ENCODE results near the gene ENTHD1. TPM values are rescaled to one million over a fixed set of nuclear protein-coding genes. Genes with fewer than 3 reads are reported as not detected.

Gene ENTHD1
- total and polyA plus RNA-seq, 10 of the 15 experiments (the other 5 are each of a cell fraction or from before 2014, with no cell fraction given): 0.09 to 0.52 (median 0.21) TPM; not detected in 1

DNA sequence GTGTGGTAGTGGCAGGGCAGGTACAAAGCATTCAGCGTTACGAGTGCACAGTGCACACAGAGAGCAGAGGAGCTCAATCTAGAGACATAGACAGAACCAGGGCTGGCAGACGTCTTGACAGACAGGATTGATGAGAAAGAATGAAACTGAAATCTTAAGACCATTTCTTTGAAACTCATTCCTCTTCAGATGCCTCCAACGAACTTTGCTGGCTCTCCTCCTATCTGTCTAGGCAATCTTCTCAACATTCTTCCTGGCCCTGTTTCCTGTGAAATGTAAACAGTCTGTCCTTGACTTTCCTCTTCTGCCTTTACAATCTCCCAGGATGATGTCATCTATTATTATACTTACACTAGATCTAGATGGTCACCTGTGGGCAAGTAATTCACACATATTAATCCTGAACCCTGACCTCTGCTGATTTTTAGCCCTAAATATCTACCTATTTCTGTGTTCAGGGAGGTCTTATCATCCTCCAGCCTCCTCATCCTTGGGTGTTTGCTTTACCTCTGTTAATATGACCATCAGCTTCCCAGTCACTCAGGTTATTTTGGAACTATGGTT lies 119.5 kb downstream of the ENTHD1 start:
- POLR2A ChIA-PET: interaction anchor here (1.2 kb wide), 1 partner anchor 270 kb away, joined by 3 read pairs; no protein-coding TSS in a partner anchor
- RAD21 ChIA-PET (ENCODE audit: unreplicated experiment): interaction anchor here (0.6 to 1.5 kb wide), 3 partner anchors 11 to 118 kb away, joined by 3 to 6 read pairs (median 3); no protein-coding TSS in a partner anchor
- Histone ChIP-seq H3K79me2 (ENCODE audit: control insufficient read depth, insufficient read depth, low read length) (no peaks in the 10 kb centered on the region), H3K9me3 (replicated peaks; ENCODE audit: control insufficient read depth, insufficient read depth, low read length) (peaks cover 2% of the 10 kb centered on the region; the same call in 2 of the 3 replicates), H3K27ac (ENCODE audit: control insufficient read depth, insufficient read depth) (peak overlapping the region; percentile 6), H3K4me1 (ENCODE audit: control insufficient read depth, insufficient read depth, low read length) (peaks cover 19% of the 10 kb centered on the region), H3K27me3 (replicated peaks in 1 of 2; ENCODE audit: control insufficient read depth in 2 of 2, insufficient read depth in 2 of 2, low read length in 1 of 2) (no peaks in the 10 kb centered on the region), H3K9ac (ENCODE audit: control insufficient read depth, insufficient read depth, low read length) (no peak overlapping the region), H3K36me3 (ENCODE audit: control insufficient read depth in 2 of 2, insufficient read depth in 2 of 2, low read length in 1 of 2) (no peaks in the 10 kb centered on the region), H3K4me2 (ENCODE audit: control insufficient read depth, insufficient read depth) (peak overlapping the region; percentile 75), H4K20me1 (ENCODE audit: control insufficient read depth, insufficient read depth) (no peaks in the 10 kb centered on the region), H3K4me3 (no peak overlapping the region), H2AFZ (ENCODE audit: control insufficient read depth, low read depth, low read length) (peak overlapping the region; percentile 82)
- in situ Hi-C loops (cut with MboI) (no loop called here), intact Hi-C loops (cut with micrococcal nuclease; ENCODE audit: unreplicated experiment) (no loop called here)
- CTCF ChIA-PET: interaction anchor here (1.0 to 1.3 kb wide), 4 partner anchors 11 to 179 kb away, joined by 3 to 4 read pairs (median 3); no protein-coding TSS in a partner anchor
- WGBS (ENCODE audit: insufficient coverage, insufficient replicate concordance, low lambda C conversion rate, missing lambda C conversion rate): 0% methylated on average over 4 of the region's 4 CpGs
- SMC1A ChIA-PET (ENCODE audit: uncharacterized antibody, unreplicated experiment): interaction anchor here (0.6 to 4.5 kb wide), 5 partner anchors 8 to 50 kb away, joined by 3 to 22 read pairs (median 5); no protein-coding TSS in a partner anchor
- BruUV-seq (replicated peaks): no TSS peak
- ATAC-seq (peak; percentile 100), DNase-seq (ENCODE audit: low read depth, low spot score) (peak; percentile 73), FAIRE-seq (peak; percentile 99)
- peak; percentile 42; the same call in 1 of the 2 replicates for TF ChIP-seq EED (IDR thresholded peaks at IDR 0.05; ENCODE audit: low read depth)
- peak; percentile 90 for TF ChIP-seq ATF7 (IDR thresholded peaks at IDR 0.05; ENCODE audit: low read depth)
- TF ChIP-seq, protein P1, sequence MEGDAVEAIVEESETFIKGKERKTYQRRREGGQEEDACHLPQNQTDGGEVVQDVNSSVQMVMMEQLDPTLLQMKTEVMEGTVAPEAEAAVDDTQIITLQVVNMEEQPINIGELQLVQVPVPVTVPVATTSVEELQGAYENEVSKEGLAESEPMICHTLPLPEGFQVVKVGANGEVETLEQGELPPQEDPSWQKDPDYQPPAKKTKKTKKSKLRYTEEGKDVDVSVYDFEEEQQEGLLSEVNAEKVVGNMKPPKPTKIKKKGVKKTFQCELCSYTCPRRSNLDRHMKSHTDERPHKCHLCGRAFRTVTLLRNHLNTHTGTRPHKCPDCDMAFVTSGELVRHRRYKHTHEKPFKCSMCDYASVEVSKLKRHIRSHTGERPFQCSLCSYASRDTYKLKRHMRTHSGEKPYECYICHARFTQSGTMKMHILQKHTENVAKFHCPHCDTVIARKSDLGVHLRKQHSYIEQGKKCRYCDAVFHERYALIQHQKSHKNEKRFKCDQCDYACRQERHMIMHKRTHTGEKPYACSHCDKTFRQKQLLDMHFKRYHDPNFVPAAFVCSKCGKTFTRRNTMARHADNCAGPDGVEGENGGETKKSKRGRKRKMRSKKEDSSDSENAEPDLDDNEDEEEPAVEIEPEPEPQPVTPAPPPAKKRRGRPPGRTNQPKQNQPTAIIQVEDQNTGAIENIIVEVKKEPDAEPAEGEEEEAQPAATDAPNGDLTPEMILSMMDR (IDR thresholded peaks at IDR 0.05 in 2 of 3, conservative IDR thresholded peaks at IDR 0.05 in 1 of 3; ENCODE audit: control insufficient read depth in 2 of 3, extremely low read depth in 1 of 3, insufficient read depth in 1 of 3, low read depth in 3 of 3, low read length in 3 of 3): no peak
- peak; percentile 26; the same call in 1 of the 2 replicates for TF ChIP-seq NFIC (IDR thresholded peaks at IDR 0.05; ENCODE audit: low read depth, low read length)
- TF ChIP-seq JUNB (IDR thresholded peaks at IDR 0.05): peak; percentile 86
- TF ChIP-seq, protein P2, sequence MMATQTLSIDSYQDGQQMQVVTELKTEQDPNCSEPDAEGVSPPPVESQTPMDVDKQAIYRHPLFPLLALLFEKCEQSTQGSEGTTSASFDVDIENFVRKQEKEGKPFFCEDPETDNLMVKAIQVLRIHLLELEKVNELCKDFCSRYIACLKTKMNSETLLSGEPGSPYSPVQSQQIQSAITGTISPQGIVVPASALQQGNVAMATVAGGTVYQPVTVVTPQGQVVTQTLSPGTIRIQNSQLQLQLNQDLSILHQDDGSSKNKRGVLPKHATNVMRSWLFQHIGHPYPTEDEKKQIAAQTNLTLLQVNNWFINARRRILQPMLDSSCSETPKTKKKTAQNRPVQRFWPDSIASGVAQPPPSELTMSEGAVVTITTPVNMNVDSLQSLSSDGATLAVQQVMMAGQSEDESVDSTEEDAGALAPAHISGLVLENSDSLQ (IDR thresholded peaks at IDR 0.05): peak; percentile 94
- peak; percentile 50; the same call in 1 of the 2 replicates for TF ChIP-seq IRF4 (IDR thresholded peaks at IDR 0.05; ENCODE audit: low read depth, low read length)
- 0 out of 2 replicates have a peak, but pooled peaks have one; percentile 10 for TF ChIP-seq CREM (IDR thresholded peaks at IDR 0.05; ENCODE audit: low read depth)
- TF ChIP-seq DPF2 (IDR thresholded peaks at IDR 0.05): 0 out of 2 replicates have a peak, but pooled peaks have one; percentile 31
- TF ChIP-seq, protein P3, sequence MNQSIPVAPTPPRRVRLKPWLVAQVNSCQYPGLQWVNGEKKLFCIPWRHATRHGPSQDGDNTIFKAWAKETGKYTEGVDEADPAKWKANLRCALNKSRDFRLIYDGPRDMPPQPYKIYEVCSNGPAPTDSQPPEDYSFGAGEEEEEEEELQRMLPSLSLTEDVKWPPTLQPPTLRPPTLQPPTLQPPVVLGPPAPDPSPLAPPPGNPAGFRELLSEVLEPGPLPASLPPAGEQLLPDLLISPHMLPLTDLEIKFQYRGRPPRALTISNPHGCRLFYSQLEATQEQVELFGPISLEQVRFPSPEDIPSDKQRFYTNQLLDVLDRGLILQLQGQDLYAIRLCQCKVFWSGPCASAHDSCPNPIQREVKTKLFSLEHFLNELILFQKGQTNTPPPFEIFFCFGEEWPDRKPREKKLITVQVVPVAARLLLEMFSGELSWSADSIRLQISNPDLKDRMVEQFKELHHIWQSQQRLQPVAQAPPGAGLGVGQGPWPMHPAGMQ (IDR thresholded peaks at IDR 0.05; ENCODE audit: borderline replicate concordance): no peak
- TF ChIP-seq, protein P4, sequence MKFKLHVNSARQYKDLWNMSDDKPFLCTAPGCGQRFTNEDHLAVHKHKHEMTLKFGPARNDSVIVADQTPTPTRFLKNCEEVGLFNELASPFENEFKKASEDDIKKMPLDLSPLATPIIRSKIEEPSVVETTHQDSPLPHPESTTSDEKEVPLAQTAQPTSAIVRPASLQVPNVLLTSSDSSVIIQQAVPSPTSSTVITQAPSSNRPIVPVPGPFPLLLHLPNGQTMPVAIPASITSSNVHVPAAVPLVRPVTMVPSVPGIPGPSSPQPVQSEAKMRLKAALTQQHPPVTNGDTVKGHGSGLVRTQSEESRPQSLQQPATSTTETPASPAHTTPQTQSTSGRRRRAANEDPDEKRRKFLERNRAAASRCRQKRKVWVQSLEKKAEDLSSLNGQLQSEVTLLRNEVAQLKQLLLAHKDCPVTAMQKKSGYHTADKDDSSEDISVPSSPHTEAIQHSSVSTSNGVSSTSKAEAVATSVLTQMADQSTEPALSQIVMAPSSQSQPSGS (IDR thresholded peaks at IDR 0.05; ENCODE audit: low read length): peak; percentile 18; the same call in 1 of the 2 replicates
- TF ChIP-seq IKZF2 (IDR thresholded peaks at IDR 0.05): peak; percentile 41; a peak in 3 of 4 replicates
- TF ChIP-seq, protein P5, sequence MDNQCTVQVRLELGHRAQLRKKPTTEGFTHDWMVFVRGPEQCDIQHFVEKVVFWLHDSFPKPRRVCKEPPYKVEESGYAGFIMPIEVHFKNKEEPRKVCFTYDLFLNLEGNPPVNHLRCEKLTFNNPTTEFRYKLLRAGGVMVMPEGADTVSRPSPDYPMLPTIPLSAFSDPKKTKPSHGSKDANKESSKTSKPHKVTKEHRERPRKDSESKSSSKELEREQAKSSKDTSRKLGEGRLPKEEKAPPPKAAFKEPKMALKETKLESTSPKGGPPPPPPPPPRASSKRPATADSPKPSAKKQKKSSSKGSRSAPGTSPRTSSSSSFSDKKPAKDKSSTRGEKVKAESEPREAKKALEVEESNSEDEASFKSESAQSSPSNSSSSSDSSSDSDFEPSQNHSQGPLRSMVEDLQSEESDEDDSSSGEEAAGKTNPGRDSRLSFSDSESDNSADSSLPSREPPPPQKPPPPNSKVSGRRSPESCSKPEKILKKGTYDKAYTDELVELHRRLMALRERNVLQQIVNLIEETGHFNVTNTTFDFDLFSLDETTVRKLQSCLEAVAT (IDR thresholded peaks at IDR 0.05): no peak
- TF ChIP-seq, protein P6, sequence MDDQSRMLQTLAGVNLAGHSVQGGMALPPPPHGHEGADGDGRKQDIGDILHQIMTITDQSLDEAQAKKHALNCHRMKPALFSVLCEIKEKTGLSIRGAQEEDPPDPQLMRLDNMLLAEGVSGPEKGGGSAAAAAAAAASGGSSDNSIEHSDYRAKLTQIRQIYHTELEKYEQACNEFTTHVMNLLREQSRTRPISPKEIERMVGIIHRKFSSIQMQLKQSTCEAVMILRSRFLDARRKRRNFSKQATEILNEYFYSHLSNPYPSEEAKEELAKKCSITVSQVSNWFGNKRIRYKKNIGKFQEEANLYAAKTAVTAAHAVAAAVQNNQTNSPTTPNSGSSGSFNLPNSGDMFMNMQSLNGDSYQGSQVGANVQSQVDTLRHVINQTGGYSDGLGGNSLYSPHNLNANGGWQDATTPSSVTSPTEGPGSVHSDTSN (IDR thresholded peaks at IDR 0.05; ENCODE audit: insufficient replicate concordance, low read depth, low read length): peak; percentile 87

Data from GM12878 (cell line).